ENCODE data around the gene TXNL4B.
"Not testable (repeated sequence)": the region's sequence is repeated elsewhere in the genome, so short reads cannot be mapped to it uniquely, and the experiment has no call there.

TXNL4B gene

DNA sequence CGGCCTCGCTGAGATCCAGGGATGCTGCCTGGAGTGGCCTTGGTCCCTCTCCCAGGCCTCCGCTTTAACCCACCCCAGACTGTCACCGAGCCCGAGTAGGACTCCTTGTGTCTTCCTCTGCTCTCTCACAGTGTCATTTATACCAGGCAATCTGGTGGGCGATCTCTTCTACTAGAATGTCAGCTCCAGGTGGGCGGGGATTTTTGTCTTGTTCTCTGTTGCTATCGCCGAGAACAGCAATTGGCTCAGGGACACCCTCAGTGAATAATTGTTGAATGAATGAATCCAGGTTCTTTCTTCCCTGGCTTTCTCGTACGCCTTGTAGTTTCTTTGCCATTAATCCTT is 818 bp upstream of the TXNL4B start:
- TF ChIP-seq, protein P1, sequence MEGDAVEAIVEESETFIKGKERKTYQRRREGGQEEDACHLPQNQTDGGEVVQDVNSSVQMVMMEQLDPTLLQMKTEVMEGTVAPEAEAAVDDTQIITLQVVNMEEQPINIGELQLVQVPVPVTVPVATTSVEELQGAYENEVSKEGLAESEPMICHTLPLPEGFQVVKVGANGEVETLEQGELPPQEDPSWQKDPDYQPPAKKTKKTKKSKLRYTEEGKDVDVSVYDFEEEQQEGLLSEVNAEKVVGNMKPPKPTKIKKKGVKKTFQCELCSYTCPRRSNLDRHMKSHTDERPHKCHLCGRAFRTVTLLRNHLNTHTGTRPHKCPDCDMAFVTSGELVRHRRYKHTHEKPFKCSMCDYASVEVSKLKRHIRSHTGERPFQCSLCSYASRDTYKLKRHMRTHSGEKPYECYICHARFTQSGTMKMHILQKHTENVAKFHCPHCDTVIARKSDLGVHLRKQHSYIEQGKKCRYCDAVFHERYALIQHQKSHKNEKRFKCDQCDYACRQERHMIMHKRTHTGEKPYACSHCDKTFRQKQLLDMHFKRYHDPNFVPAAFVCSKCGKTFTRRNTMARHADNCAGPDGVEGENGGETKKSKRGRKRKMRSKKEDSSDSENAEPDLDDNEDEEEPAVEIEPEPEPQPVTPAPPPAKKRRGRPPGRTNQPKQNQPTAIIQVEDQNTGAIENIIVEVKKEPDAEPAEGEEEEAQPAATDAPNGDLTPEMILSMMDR (IDR thresholded peaks at IDR 0.05; ENCODE audit: low read depth, low read length): no peak
- peak overlapping the region; percentile 89 to 100 for H3K4me3 ChIP-seq (replicated peaks in 1 of 2; ENCODE audit: low read depth in 2 of 2, low read length in 2 of 2)
- no peak for DNase-seq (ENCODE audit: low read depth in 2 of 2)

DNA sequence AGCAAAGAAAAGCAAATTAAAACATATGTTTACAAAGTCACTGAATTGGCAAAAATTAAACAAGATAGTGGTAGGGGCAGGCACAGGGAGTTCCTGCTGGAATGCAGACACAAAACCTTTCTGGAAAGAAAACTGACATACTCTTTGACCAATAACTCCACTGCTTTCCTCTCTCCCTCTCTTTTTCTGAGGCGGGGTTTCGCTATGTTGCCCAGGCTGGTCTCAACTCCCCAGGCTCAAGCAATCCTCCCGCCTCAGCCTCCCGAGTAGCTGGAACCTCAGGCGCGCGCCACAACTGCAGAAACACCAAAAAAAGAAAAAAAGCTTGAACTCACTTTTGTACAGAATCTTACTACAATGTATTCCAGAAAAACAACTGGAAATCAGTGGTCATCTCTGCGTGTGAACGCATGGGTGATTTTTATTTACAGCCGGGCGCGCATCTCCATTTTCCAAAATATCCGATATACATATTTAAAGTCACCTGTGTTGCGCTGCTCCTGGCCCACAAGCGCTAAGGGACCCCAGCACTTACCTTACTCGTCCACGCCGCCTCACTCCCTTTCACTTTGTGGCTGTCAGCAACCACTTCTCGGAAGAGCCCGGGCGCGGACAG is 480 bp downstream of the TXNL4B start:
- H3K4me3 ChIP-seq (replicated peaks in 1 of 2; ENCODE audit: low read depth in 2 of 2, low read length in 2 of 2): peak overlapping the region; percentile 89 to 100
- DNase-seq (ENCODE audit: low read depth in 2 of 2): peak; percentile 82 to 83
- TF ChIP-seq, protein P1 (IDR thresholded peaks at IDR 0.05; ENCODE audit: low read depth, low read length): no peak

DNA sequence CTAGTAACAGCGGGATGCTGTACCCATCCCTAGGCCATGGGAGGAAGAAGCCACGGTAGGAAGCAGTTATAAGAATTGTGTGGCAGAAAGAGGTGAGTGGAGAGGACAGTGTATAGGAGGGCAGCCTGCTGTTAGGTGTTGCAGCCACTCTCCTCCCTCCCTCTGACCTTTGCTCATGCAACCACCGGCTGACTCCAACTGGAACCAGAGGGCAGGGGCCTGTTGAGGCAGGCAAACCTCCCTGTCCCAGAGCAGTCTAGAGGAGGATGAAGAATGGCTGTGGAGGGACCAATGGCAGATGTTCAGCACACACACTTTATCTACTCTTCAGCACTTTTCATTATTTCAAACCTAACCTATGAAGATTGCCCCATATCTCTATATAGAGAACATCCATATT is 2.2 kb downstream of the TXNL4B start:
- no peak overlapping the region for H3K4me3 ChIP-seq (replicated peaks in 1 of 2; ENCODE audit: low read depth in 2 of 2, low read length in 2 of 2)
- no peak for DNase-seq (ENCODE audit: low read depth in 2 of 2)
- TF ChIP-seq, protein P1 (IDR thresholded peaks at IDR 0.05; ENCODE audit: low read depth, low read length): no peak

GRCh38 chr16:72085002-72085401 is 8.4 kb downstream of the TXNL4B start:
- TF ChIP-seq, protein P1 (IDR thresholded peaks at IDR 0.05; ENCODE audit: low read depth, low read length): no peak
- DNase-seq (ENCODE audit: low read depth in 2 of 2): peak in 1 of 2 donors; percentile 20
- H3K4me3 ChIP-seq (replicated peaks in 1 of 2; ENCODE audit: low read depth in 2 of 2, low read length in 2 of 2): no peak overlapping the region

DNA sequence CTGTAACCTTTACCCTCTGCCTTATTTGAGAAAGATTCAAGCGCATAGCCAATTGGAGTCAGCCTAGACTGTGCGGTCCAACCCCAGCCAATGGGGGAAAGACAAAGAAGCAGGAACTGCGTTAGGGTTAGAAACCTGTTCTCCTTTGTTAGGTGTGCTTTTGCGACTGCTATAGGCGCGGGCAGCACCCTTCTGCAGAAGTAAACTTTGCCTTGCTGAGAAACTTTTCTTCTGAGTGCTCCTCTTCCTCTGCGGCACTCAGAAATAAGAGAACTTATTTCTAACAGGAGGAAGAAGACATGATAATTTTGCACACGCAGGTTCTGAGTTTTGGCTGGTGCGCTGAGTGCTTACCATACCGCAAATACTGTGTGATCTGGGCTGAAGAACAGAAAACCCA is 9.0 kb downstream of the TXNL4B start:
- H3K4me3 ChIP-seq (replicated peaks in 1 of 2; ENCODE audit: low read depth in 2 of 2, low read length in 2 of 2): no peak overlapping the region
- DNase-seq (ENCODE audit: low read depth in 2 of 2): no peak
- TF ChIP-seq, protein P1 (IDR thresholded peaks at IDR 0.05; ENCODE audit: low read depth, low read length): no peak

DNA sequence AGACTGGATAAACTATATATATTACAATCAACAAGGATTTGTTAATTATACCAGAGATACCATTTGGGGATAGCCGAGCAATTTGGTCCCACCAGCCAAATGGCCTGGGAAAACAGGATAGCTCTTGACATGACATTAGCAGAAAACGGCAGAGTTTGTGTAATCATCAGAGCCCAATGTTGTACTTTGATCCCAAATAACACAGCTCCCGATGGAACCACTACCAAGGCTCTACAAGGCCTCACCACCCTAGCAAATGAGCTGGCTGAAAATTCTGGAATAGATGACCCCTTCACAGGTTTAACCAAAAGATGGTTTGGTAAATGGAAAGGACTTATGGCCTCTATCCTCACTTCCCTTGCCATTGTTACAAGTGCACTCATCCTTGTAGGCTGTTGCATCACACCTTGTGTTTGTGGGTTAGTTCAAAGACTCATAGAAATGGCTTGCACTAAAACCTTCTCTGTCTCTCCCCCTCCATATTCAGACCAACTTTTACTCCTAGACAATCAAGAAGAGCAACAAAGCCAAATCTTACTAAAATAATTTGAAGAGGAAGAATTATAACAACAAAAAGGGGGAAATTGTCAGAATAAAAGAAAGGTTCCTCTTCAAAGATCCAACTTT is 9.5 kb downstream of the TXNL4B start:
- TF ChIP-seq, protein P1 (IDR thresholded peaks at IDR 0.05; ENCODE audit: low read depth, low read length): no peak
- no peak for DNase-seq (ENCODE audit: low read depth in 2 of 2)
- H3K4me3 ChIP-seq (replicated peaks in 1 of 2; ENCODE audit: low read depth in 2 of 2, low read length in 2 of 2): no peak overlapping the region

GRCh38 chr16:72076991-72077706 is 16.3 kb downstream of the TXNL4B start:
- not testable (repeated sequence) for H3K4me3 ChIP-seq (replicated peaks in 1 of 2; ENCODE audit: low read depth in 2 of 2, low read length in 2 of 2); DNase-seq (ENCODE audit: low read depth in 2 of 2)

GRCh38 chr16:72075067-72075466 is 18.4 kb downstream of the TXNL4B start:
- not testable (repeated sequence) for H3K4me3 ChIP-seq (replicated peaks in 1 of 2; ENCODE audit: low read depth in 2 of 2, low read length in 2 of 2); DNase-seq (ENCODE audit: low read depth in 2 of 2)
